K562 (cell line): ENCODE data around the gene TMEM200A.

Experiments used
- BRCA1 ChIP-seq, 2 experiments: fragments of 450-650 bp in 1 of 2; sonication (generic) in 1 of 2; formaldehyde crosslinking in 1 of 2; IDR thresholded peaks; 2 replicates each; pipeline versions ENCODE4 v1.5.0 to v1.6.1; 2017 to 2020; ENCODE audit warnings: mild to moderate bottlenecking in 1 of 2, missing genetic modification reagents in 1 of 2
- FOS ChIP-seq: IDR thresholded peaks from 3 replicates; pipeline ENCODE4 v1.6.1; 2011; ENCODE audit not compliant: insufficient read length; ENCODE audit errors: extremely low read depth
- MLX ChIP-seq, 2 experiments: fragments of 450-650 bp in 1 of 2; sonication (generic) in 1 of 2; formaldehyde crosslinking; conservative IDR thresholded peaks; 2 replicates each; pipeline versions ENCODE4 v1.4.0 to v1.8.1; 2020 to 2022; ENCODE audit warnings: mild to moderate bottlenecking in 1 of 2, missing genetic modification reagents in 1 of 2
- TEAD2 ChIP-seq: fragments of 450-650 bp; IDR thresholded peaks from 2 replicates; pipeline ENCODE4 v1.6.1; 2016; ENCODE audit warnings: missing genetic modification characterization, control low read depth, missing compliant biosample characterization
- TF ChIP-seq, protein P1 (sequence below): fragments of 450-650 bp; formaldehyde crosslinking; IDR thresholded peaks from 2 replicates; pipeline ENCODE4 v1.4.0; 2022; ENCODE audit warnings: missing genetic modification characterization
- TF ChIP-seq, protein P2 (sequence below), 2 experiments: fragments of 450-650 bp; formaldehyde crosslinking in 1 of 2; IDR thresholded peaks; 2 replicates each; pipeline versions ENCODE4 v1.4.0 to v1.6.1; 2014 to 2020; ENCODE audit warnings: mild to moderate bottlenecking in 2 of 2, borderline replicate concordance in 1 of 2, low read depth in 1 of 2

DNA sequence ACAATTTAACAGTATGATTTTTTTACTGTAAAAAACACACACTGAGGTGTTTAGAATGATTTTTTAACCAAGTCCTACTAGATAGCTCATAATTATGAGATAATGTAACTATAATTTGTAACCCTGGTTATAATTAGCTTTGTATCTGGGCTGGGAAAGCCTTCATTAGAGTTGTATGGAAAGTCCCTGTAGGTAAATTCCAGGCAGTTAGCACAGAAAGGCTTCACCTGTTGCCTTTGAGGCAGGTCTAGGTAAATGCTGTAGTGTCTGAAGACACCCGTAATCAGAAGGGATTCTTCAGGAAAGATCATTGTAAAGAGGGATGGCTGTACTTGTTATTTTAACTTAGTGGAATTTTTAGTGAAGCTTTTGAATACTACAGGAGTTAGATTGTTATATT lies 1.9 kb downstream of the TMEM200A start:
- TF ChIP-seq FOS (no peak), MLX (CRISPR knock-in tag; conservative IDR thresholded peaks at IDR 0.05) (no peak), TEAD2 (tag) (no peak), BRCA1 (IDR thresholded peaks at IDR 0.05) (no peak), BRCA1 (CRISPR knock-in tag; IDR thresholded peaks at IDR 0.05) (no peak)
- TF ChIP-seq, protein P1, sequence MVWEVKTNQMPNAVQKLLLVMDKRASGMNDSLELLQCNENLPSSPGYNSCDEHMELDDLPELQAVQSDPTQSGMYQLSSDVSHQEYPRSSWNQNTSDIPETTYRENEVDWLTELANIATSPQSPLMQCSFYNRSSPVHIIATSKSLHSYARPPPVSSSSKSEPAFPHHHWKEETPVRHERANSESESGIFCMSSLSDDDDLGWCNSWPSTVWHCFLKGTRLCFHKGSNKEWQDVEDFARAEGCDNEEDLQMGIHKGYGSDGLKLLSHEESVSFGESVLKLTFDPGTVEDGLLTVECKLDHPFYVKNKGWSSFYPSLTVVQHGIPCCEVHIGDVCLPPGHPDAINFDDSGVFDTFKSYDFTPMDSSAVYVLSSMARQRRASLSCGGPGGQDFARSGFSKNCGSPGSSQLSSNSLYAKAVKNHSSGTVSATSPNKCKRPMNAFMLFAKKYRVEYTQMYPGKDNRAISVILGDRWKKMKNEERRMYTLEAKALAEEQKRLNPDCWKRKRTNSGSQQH (CRISPR knock-in tag), result no peak
- TF ChIP-seq, protein P2, sequence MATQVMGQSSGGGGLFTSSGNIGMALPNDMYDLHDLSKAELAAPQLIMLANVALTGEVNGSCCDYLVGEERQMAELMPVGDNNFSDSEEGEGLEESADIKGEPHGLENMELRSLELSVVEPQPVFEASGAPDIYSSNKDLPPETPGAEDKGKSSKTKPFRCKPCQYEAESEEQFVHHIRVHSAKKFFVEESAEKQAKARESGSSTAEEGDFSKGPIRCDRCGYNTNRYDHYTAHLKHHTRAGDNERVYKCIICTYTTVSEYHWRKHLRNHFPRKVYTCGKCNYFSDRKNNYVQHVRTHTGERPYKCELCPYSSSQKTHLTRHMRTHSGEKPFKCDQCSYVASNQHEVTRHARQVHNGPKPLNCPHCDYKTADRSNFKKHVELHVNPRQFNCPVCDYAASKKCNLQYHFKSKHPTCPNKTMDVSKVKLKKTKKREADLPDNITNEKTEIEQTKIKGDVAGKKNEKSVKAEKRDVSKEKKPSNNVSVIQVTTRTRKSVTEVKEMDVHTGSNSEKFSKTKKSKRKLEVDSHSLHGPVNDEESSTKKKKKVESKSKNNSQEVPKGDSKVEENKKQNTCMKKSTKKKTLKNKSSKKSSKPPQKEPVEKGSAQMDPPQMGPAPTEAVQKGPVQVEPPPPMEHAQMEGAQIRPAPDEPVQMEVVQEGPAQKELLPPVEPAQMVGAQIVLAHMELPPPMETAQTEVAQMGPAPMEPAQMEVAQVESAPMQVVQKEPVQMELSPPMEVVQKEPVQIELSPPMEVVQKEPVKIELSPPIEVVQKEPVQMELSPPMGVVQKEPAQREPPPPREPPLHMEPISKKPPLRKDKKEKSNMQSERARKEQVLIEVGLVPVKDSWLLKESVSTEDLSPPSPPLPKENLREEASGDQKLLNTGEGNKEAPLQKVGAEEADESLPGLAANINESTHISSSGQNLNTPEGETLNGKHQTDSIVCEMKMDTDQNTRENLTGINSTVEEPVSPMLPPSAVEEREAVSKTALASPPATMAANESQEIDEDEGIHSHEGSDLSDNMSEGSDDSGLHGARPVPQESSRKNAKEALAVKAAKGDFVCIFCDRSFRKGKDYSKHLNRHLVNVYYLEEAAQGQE (IDR thresholded peaks at IDR 0.05; ENCODE audit: borderline replicate concordance), result no peak
- TF ChIP-seq, protein P2 (CRISPR knock-in tag; IDR thresholded peaks at IDR 0.05; ENCODE audit: low read depth), result no peak
